Hypothalamus (tissue), 51 donors: ENCODE results near the gene RNF41.
"Not testable (repeated sequence)": the region's sequence is repeated elsewhere in the genome, so short reads cannot be mapped to it uniquely, and the experiment has no call there.

Experiments used
- DNase-seq, 51 donors: peaks; one replicate each; lab custom pipeline; 2025; lab: John Stamatoyannopoulos, UW

Gene RNF41

DNA sequence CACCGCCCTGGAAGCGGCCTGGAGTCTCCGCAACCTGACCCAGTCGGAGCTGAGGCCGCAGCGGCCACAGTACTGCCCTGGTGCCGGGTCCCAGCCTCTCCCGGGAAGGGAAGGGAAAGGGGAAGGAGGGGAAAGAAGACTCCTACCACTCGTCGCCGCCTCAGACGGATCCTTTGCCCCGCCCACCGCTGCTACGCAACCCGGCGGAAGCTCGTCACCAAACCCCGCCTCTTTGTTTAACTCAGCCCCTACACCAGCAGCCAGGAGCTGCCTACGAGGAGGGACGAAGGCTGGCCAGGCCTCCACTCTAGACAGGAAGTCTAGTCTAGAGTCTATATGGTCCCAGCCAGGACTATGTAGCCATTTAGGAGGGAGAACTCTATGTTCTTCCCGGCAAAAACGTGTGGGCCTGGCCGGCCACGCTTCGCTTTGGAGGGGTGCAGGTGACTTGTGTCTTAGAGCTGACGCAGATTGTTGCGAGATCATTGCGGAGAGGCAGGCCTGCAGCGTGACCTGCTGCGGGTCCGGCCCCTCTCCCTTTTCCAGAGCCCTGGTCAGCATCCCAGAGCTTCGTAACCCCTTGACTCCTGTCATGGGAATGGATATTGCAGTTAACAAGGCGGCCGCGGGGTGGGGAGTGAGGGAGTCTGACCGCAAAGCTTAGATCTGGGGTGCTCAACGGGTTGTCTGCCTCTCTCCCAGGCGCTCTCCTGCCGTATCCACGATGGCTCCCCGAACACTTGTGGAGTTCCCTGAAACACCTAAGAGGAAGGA lies at the start of gene RNF41:
Gene RNF41 (minus strand): TSS at position 166 of the 774 bp plus-strand sequence. CDS start 7,875 bp downstream, outside the sequence.
- peak; percentile 68 to 98 (median 94) for DNase-seq

GRCh38 chr12:56271031-56271430 lies 49.3 kb upstream of the RNF41 start:
- DNase-seq = no peak

DNA sequence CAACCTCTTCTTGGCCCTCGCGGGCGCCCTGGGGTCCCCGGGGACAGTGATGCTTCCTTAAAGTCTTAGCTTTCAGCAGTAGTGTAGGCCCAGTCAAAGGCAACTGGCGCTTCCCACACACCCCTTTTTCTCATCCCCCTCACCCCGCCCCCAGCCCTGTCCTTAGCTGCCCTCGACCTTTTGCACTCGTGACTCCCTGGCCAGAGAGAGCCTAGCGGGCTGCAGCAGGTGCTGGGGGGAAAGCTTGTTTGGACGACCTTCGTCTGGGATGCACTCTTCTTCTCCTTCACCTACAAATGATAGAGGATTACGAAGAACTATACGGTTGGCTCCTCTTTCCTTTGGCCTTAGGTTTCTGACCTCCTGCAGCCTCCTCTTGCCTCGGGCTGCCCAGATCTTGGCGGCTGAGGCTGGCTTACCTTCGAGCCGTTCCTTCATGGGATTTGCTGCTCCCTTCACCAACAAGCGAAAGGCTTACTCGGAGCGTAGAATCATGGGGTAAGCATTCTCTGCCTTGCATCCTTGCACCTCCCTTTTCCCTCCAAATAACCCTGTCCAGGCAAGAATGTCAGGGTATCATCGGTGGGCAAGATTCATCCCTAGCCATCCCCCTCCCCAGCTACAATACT lies 45.8 kb upstream of the RNF41 start:
- DNase-seq = peak in 7 of 51 donors; percentile 31 to 49 (median 38)

- peak; percentile 30 to 92 (median 80) for DNase-seq
These were observed 45.1 kb upstream of the RNF41 start, which contains the start of gene COQ10A for GRCh38 chr12:56266693-56267442. COQ10A (plus strand) TSS chr12:56266942; CDS start chr12:56267119, 177 bp downstream.

- peak in 2 of 51 donors; percentile 9 to 51 for DNase-seq
These were observed 44.5 kb upstream of the RNF41 start for GRCh38 chr12:56266068-56266692.

DNA sequence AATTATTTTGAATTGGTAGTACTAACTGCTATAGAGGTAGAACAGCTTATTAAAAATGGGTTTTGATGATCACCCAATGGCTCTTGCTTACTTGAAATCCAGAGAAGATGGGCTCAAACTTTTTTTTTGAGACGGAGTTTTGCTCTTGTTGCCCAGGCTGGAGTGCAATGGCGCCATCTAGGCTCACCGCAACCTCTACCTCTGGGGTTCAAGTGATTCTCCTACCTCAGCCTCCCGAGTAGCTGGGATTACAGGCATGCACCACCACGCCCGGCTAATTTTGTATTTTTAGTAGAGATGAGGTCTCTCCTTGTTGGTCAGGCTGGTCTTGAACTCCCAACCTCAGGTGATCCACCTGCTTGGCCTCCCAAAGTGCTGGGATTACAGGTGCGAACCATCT lies 41.2 kb upstream of the RNF41 start:
- DNase-seq = not testable (repeated sequence)

- no peak for DNase-seq
These were observed 39.9 kb upstream of the RNF41 start for GRCh38 chr12:56261503-56262232.

GRCh38 chr12:56260921-56261320 lies 39.2 kb upstream of the RNF41 start:
- DNase-seq = no peak

DNA sequence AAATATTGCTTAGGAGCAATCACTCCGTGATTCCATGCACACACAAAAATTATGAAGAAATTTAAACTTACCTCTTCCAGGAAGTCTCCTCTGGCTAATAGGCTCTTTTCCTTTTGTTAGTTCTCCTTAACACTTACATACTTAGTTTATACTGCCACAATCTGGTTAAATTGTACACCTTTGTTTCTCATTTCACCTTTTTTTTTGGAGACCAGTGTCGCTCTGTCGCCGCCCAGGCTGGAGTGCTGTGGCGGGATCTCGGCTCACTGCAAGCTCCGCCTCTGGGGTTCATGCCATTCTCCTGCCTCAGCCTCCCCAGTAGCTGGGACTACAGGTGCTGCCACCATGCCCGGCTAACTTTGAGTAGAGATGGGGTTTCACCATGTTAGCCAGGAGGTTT lies 38.7 kb upstream of the RNF41 start:
- DNase-seq = no peak

DNA sequence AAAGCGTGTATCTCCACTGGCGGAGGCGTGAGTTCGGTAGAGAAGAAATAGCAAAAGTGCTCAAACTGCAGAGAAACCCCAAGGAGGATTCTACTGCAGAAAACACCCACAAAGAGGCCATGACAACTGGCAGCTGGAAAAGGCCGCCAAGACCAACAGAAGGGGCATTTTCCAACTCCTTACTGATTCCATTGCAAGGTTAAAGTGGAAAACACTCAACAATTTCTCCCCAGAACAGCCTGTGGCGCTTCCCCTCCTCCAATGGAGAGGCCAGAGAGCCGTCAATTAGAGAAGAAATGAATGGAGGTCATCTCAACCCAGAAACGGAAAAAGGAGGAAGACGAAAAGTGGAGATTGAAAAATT lies 37.1 kb upstream of the RNF41 start:
- DNase-seq = no peak

- DNase-seq = peak in 50 of 51 donors; percentile 28 to 87 (median 63)
These were observed 36.5 kb upstream of the RNF41 start, which contains the start of gene ANKRD52 for GRCh38 chr12:56258068-56258819. ANKRD52 (minus strand) TSS chr12:56258384; CDS start chr12:56258269, 115 bp downstream.

GRCh38 chr12:56257491-56258067 lies 35.9 kb upstream of the RNF41 start:
- DNase-seq = peak in 10 of 51 donors; percentile 3 to 44 (median 22)

DNA sequence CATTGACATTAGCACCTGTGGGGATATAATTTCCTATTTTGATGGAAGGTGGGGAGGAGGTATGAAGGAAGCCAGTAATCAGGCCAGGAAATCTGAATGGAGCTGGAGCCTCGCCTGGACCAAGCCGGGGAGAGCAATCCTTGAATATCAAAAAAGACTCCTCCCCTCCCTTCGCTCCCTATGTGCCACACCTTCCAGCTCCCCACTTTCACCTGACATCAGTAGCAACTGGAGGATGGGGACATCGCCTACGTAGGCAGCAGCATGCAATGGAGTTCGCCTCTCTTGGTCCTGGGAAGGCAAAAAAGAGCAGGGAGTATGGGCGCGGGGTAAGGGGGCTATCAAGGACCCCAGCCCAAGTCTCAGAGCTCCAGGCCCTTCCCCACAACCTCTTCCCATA lies 35.3 kb upstream of the RNF41 start:
- DNase-seq = no peak

DNA sequence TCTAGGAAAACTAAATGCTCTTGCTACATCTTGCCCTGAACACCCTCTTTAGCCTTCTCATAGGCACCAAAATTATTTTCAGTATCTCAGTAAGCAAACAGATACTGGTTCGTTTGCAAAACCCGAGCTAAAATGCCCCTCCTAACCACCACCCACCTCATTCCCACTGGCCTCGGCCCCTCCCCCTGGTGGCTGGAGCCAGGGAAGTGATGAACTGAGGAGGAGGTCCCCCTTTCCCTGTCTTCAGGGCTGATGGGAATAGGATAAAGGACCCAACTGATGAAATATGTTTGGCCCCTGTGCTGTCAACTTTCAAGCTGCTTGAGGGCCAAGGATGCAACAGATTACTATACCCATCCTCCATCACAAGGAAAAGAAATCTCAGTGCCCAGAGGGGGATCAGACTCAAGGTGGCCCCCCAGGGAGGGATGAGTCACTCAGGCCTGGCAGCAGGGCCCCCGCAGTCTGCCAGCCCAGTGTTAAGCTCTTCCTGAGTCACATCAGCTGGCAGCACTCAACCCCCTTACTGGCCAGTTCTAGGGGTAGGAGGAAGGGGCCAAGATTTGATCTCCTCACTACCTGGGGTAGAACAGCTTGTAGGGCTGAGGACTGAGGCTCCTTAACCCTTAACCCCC lies 34.7 kb upstream of the RNF41 start:
- DNase-seq = peak in 6 of 51 donors; percentile 7 to 73 (median 22)

DNA sequence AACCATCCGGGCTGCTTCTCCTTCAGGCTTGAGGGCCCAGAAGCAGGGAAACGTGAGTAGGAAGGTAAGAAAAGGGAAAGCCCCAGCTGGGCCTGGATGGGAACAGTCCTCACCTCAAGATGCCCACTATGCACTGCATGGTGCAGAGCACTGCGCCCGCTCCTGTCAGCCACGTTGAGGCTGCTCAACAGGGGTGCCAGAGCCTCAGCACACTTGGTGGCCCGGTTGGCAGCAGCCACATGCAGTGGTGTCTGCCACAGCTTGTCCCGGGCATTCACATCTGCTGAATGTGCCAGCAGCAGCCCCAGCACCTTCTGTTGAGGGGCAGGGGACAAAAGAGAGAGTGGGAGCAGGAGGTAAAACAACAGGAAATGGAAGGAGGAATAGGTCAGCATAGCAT lies 33.9 kb upstream of the RNF41 start:
- no peak for DNase-seq

DNA sequence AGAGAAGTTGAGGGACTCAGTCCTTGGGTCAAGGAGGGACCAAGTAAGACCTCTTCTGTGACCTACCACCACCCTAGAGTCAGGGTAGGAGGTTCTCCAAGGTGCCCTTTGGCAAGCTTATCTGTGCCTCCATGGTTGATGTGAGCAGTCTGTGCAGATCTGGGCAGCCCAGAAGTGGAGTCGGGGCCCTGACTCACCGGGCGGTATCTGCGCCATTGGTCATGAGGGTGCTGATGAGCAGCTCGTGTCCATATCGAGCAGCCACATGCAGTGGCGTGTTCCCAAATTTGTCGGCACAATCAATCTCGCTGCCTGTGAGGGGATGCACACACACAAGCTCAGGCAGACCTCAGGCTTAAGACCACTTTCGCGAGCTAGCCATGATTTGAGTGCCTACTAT lies 31.4 kb upstream of the RNF41 start:
- no peak for DNase-seq

- DNase-seq = no peak
These were observed 30.9 kb upstream of the RNF41 start for GRCh38 chr12:56252649-56253048.

DNA sequence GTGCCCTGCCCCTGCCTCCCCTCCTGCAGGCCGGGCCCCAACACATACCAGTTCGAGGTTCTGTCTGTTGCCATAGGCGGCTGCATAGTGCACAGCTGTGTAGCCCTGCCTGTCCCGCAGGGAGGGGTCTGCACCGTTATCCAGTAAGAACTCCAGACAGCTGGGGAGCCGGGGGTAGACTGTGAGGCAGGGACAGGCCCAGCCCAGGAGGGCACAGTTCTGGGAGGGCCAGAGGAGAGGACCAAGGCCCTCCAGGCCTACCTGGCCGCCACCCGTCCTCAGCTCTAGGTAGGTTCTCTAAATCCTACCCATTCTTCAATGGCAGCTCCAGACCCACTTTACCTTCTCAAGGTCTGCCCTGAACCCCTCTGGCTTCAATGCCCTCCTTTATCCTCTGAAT lies 27.0 kb upstream of the RNF41 start:
- DNase-seq = no peak
